Mesenchymal stem cell (in vitro differentiated cells and primary cell): Measurements from ENCODE around the gene GAL3ST3.
"Not testable (repeated sequence)": the region's sequence is repeated elsewhere in the genome, so short reads cannot be mapped to it uniquely, and the experiment has no call there.

ENCODE experiments used
- DNase-seq: peaks from one replicate; pipeline ENCODE4 v3.0.0-alpha.2; 2013
- H2AFZ ChIP-seq: one replicate; pipeline ENCODE4 v1.6.1; 2013; ENCODE audit warnings: low read depth, mild to moderate bottlenecking, control low read depth, inconsistent platforms, low read length, moderate library complexity
- H2AK5ac ChIP-seq: 2 replicates; pipeline ENCODE4 v1.6.1; 2013; ENCODE audit warnings: low read length, moderate library complexity, mild to moderate bottlenecking, inconsistent platforms; ENCODE audit not compliant: severe bottlenecking
- H2BK120ac ChIP-seq: one replicate; pipeline ENCODE4 v1.6.1; 2013; ENCODE audit warnings: low read depth, mild to moderate bottlenecking, inconsistent platforms, low read length, moderate library complexity
- H2BK12ac ChIP-seq, 2 experiments: one replicate each; pipeline ENCODE4 v1.6.1; 2013; ENCODE audit warnings: inconsistent platforms in 2 of 2, low read length in 2 of 2, mild to moderate bottlenecking in 2 of 2, moderate library complexity in 2 of 2, control low read depth in 1 of 2
- H2BK15ac ChIP-seq: one replicate; pipeline ENCODE4 v1.6.1; 2013; ENCODE audit warnings: mild to moderate bottlenecking, low read depth, inconsistent platforms; ENCODE audit not compliant: poor library complexity, severe bottlenecking
- H2BK5ac ChIP-seq: 2 replicates; pipeline ENCODE4 v1.6.1; 2013; ENCODE audit warnings: low read depth, mild to moderate bottlenecking, low read length, control low read depth, inconsistent platforms; ENCODE audit not compliant: poor library complexity, severe bottlenecking
- H3K14ac ChIP-seq, 2 experiments: one replicate each; pipeline ENCODE4 v1.6.1; 2013; ENCODE audit warnings: inconsistent platforms in 2 of 2, low read length in 2 of 2, control low read depth in 1 of 2, mild to moderate bottlenecking in 1 of 2, moderate library complexity in 1 of 2
- H3K18ac ChIP-seq, 2 experiments: one replicate each; pipeline ENCODE4 v1.6.1; 2013; ENCODE audit warnings: inconsistent platforms in 2 of 2, low read length in 2 of 2, control low read depth in 1 of 2, low read depth in 1 of 2, mild to moderate bottlenecking in 1 of 2
- H3K23ac ChIP-seq, 2 experiments: one replicate each; pipeline ENCODE4 v1.6.1; 2013; ENCODE audit warnings: inconsistent platforms in 2 of 2, low read length in 2 of 2, mild to moderate bottlenecking in 2 of 2, moderate library complexity in 2 of 2, control low read depth in 1 of 2
- H3K27ac ChIP-seq: 2 replicates; pipeline ENCODE4 v1.5.1; 2013; ENCODE audit warnings: mild to moderate bottlenecking, moderate library complexity, low read length, control low read depth, inconsistent platforms; ENCODE audit not compliant: poor library complexity, severe bottlenecking
- H3K27me3 ChIP-seq, 2 experiments: 2 replicates each; pipeline versions ENCODE4 v1.6.1 to v1.7.0; 2013; ENCODE audit warnings: low read length in 2 of 2, mild to moderate bottlenecking in 2 of 2, moderate library complexity in 2 of 2, control low read depth in 1 of 2, inconsistent platforms in 1 of 2; ENCODE audit not compliant: control insufficient read depth in 1 of 2, insufficient read depth in 1 of 2
- H3K36me3 ChIP-seq, 2 experiments: 2 replicates each; pipeline versions ENCODE4 v1.6.1 to v1.7.0; 2013; ENCODE audit warnings: low read length in 2 of 2, control low read depth in 1 of 2, inconsistent platforms in 1 of 2, low read depth in 1 of 2, mild to moderate bottlenecking in 1 of 2; ENCODE audit not compliant: insufficient read depth in 2 of 2, control insufficient read depth in 1 of 2
- H3K4ac ChIP-seq, 2 experiments: one replicate each; pipeline ENCODE4 v1.6.1; 2013; ENCODE audit warnings: inconsistent platforms in 2 of 2, low read length in 2 of 2, mild to moderate bottlenecking in 2 of 2, moderate library complexity in 2 of 2, control low read depth in 1 of 2, low read depth in 1 of 2
- H3K4me1 ChIP-seq: 2 replicates; pipeline ENCODE4 v1.6.1; 2013; ENCODE audit warnings: low read depth, low read length, control low read depth; ENCODE audit not compliant: control insufficient read depth, insufficient read depth
- H3K4me2 ChIP-seq: 2 replicates; pipeline ENCODE4 v1.6.1; 2013; ENCODE audit warnings: low read length, mild to moderate bottlenecking, inconsistent platforms; ENCODE audit not compliant: poor library complexity, severe bottlenecking
- H3K4me3 ChIP-seq, 2 experiments: 2 replicates each; pipeline versions ENCODE4 v1.5.1 to v1.7.0; 2013; ENCODE audit warnings: low read length in 2 of 2, mild to moderate bottlenecking in 2 of 2, control low read depth in 1 of 2, low read depth in 1 of 2; ENCODE audit not compliant: insufficient read depth in 1 of 2
- H3K79me1 ChIP-seq: replicated peaks from 2 replicates; pipeline ENCODE4 v1.6.1; 2013; ENCODE audit warnings: mild to moderate bottlenecking, control low read depth, low read length, inconsistent platforms; ENCODE audit not compliant: poor library complexity, severe bottlenecking
- H3K9ac ChIP-seq: 2 replicates; pipeline ENCODE4 v1.7.0; 2013; ENCODE audit warnings: mild to moderate bottlenecking, low read length, moderate library complexity
- H3K9me3 ChIP-seq: 2 replicates; pipeline ENCODE4 v1.7.0; 2013; ENCODE audit warnings: mild to moderate bottlenecking, low read length; ENCODE audit not compliant: control insufficient read depth
- H4K8ac ChIP-seq: one replicate; pipeline ENCODE4 v1.6.1; 2013; ENCODE audit warnings: inconsistent platforms, mild to moderate bottlenecking, low read length, moderate library complexity
- H4K91ac ChIP-seq: one replicate; pipeline ENCODE4 v1.6.1; 2013; ENCODE audit warnings: mild to moderate bottlenecking, low read length, inconsistent platforms
- WGBS: methylation state at CpG from one replicate; pipeline ENCODE4 v1.1.7; 2013; ENCODE audit warnings: mixed read lengths; 5-methylcytosine and 5-hydroxymethylcytosine counted together

GAL3ST3 gene

DNA sequence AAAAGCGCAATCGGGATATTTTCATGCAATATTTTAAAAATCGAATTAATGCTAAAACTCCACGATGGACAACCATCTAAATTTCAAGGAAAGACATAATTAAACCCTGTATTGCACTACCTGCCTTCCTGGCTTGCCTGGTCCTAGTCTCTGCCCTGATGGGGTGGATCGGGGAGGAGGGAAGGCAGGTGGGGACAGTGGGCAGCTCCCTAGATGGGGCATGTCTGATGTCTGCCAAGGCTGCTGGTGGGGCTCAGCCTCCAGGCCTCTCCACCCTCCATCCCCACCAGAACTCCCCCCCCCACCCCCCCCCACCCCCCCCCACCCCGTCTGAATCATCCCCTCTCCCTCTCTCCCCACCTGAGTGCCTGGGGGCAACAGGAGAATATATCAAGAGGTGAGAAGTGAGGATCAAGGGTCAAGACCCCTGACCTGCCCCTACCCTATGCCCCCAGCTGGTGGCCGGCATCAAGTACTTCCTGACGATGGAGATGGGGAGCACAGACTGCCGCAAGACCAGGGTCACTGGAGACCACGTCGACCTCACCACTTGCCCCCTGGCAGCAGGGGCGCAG is 36.5 kb downstream of the GAL3ST3 start:
- Histone ChIP-seq H3K4ac (no peak overlapping the region), H3K36me3 (no peaks in the 10 kb centered on the region), H4K8ac (no peak overlapping the region), H3K4me1 (peaks cover 31% of the 10 kb centered on the region), H3K4me3 (no peak overlapping the region), H3K79me1 (no peaks in the 10 kb centered on the region), H3K9me3 (no peaks in the 10 kb centered on the region), H4K91ac (no peak overlapping the region), H3K23ac (no peak overlapping the region), H2AK5ac (no peak overlapping the region), H3K4me2 (no peak overlapping the region), H2BK120ac (no peak overlapping the region), H3K9ac (no peak overlapping the region), H3K18ac (no peak overlapping the region), H2BK12ac (peak overlapping the region in 1 of 2 experiments; percentile 11), H3K14ac (no peak overlapping the region), H3K27ac (no peak overlapping the region), H2BK15ac (no peak overlapping the region), H2BK5ac (no peak overlapping the region), H3K27me3 (peaks cover 4 to 20% of the 10 kb centered on the region in 2 experiments), H2AFZ (no peak overlapping the region)
- WGBS, result 75% methylated on average over 9 of the region's 12 CpGs
- no peak for DNase-seq

DNA sequence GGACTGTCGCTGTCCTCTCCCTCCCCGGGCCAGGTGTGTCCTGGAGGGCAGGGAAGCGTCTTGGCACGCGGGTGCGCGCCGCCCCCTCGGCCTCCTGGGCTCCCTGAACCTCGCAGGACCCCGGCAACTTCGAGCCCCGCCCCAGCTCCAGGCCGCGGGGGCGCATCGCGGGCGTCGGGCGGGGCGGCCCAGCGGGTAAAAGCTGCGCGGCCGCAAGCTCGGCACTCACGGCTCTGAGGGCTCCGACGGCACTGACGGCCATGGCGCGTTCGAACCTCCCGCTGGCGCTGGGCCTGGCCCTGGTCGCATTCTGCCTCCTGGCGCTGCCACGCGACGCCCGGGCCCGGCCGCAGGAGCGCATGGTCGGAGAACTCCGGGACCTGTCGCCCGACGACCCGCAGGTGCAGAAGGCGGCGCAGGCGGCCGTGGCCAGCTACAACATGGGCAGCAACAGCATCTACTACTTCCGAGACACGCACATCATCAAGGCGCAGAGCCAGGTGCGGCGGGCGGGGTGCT is 37.1 kb downstream of the GAL3ST3 start, which contains the start of gene CST6:
TSS of gene CST6 (plus strand) at position 224 of the 519 bp plus-strand sequence. CDS start at position 261, 37 bp downstream.
- Histone ChIP-seq H3K14ac (peak within 1 kb of the TSS in 1 of 2 experiments; percentile 26), H3K79me1 (no peaks in the 10 kb centered on the region), H2BK120ac (no peak within 1 kb of the TSS), H3K9me3 (no peaks in the 10 kb centered on the region), H3K4me2 (no peak within 1 kb of the TSS), H2AK5ac (no peak within 1 kb of the TSS), H4K8ac (peak within 1 kb of the TSS; percentile 51), H3K36me3 (peaks cover 0 to under 1% of the 10 kb centered on the region in 2 experiments), H3K4ac (peak within 1 kb of the TSS in 1 of 2 experiments; percentile 41), H2BK15ac (peak within 1 kb of the TSS; percentile 33), H3K18ac (no peak within 1 kb of the TSS), H3K27ac (no peak within 1 kb of the TSS), H2BK12ac (peak within 1 kb of the TSS in 1 of 2 experiments; percentile 11), H3K4me1 (peaks cover 31% of the 10 kb centered on the region), H2AFZ (no peak within 1 kb of the TSS), H2BK5ac (no peak within 1 kb of the TSS), H3K27me3 (peaks cover 4 to 20% of the 10 kb centered on the region in 2 experiments), H3K4me3 (peak within 1 kb of the TSS in 1 of 2 experiments; percentile 12), H4K91ac (no peak within 1 kb of the TSS), H3K23ac (peak within 1 kb of the TSS in 1 of 2 experiments; percentile 78), H3K9ac (no peak within 1 kb of the TSS)
- no peak for DNase-seq
- 18% methylated on average over 55 of the region's 61 CpGs for WGBS

DNA sequence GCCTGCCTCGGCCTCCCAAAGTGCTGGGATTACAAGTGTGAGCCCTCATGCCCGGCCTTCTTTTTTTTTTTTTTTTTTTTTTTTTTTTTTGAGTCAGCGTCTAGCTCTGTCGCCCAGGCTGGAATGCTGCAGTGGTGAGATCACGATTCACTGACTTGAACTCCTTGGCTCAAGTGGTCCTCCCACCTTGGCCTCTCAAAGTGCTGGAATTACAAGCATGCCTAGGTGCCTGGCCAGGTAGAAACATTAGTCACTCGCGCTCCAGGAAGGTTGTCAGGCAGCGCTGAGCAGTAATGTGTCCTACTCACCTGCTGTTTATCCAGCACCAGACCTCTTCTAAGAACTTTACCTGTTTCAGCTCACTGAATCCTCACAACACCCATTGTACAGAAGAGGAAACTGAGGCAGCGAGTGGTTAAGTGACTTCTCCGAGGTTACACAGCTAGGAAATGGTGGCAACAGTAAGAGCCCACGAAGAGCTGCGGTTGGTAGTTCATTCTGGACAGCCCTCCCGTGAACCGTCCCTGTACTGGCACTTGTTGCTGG is 37.6 kb downstream of the GAL3ST3 start:
- Histone ChIP-seq H3K9ac (no peak overlapping the region), H3K27ac (no peak overlapping the region), H3K4me1 (peaks cover 31% of the 10 kb centered on the region), H3K18ac (no peak overlapping the region), H3K4me3 (no peak overlapping the region), H2BK12ac (no peak overlapping the region), H2BK5ac (no peak overlapping the region), H2AFZ (no peak overlapping the region), H2BK120ac (no peak overlapping the region), H3K4me2 (no peak overlapping the region), H4K8ac (peak overlapping the region; percentile 30), H3K36me3 (peaks cover 0 to 6% of the 10 kb centered on the region in 2 experiments), H3K4ac (peak overlapping the region in 1 of 2 experiments; percentile 41), H2AK5ac (no peak overlapping the region), H3K23ac (peak overlapping the region in 1 of 2 experiments; percentile 51), H3K79me1 (no peaks in the 10 kb centered on the region), H4K91ac (no peak overlapping the region), H2BK15ac (peak overlapping the region; percentile 33), H3K14ac (peak overlapping the region in 1 of 2 experiments; percentile 26), H3K9me3 (no peaks in the 10 kb centered on the region), H3K27me3 (peaks cover 4 to 20% of the 10 kb centered on the region in 2 experiments)
- 46% methylated on average over 14 of the region's 14 CpGs for WGBS
- peak; percentile 61 for DNase-seq

DNA sequence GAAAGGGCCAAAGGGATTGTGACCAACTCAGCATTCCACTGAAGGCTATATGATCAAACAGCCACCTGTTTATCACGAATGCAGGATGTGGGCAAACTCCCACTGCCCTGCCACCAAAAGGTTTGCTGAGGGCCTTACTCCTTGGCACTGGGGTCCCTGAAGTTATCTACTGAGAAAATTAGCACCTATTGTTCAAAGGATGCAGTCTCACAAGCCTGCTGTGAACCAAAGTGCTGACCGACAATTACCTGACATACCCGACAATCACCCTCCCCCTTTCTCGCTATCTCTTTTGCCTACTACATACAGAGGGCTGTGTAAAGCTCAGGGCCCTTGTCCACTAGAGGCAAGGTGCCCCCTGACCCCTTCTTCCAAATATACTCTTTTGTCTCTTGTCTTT is 38.9 kb downstream of the GAL3ST3 start:
- H2BK15ac ChIP-seq, H3K27ac ChIP-seq, H2AK5ac ChIP-seq, H3K14ac ChIP-seq, DNase-seq, H3K18ac ChIP-seq, H3K4me2 ChIP-seq, H3K79me1 ChIP-seq, H2BK5ac ChIP-seq, H3K9me3 ChIP-seq, H3K9ac ChIP-seq, H2AFZ ChIP-seq, H2BK120ac ChIP-seq, H2BK12ac ChIP-seq, H3K4ac ChIP-seq, H4K8ac ChIP-seq, H3K23ac ChIP-seq, H3K4me3 ChIP-seq, H4K91ac ChIP-seq: not testable (repeated sequence)
- Histone ChIP-seq H3K4me1 (peaks cover 20% of the 10 kb centered on the region), H3K27me3 (peaks cover 4 to 20% of the 10 kb centered on the region in 2 experiments), H3K36me3 (peaks cover 11 to 14% of the 10 kb centered on the region in 2 experiments)
- WGBS, result 39% methylated on average over 4 of the region's 4 CpGs
